ENCODE results near the gene TRPM2.
"Not testable (repeated sequence)": the region's sequence is repeated elsewhere in the genome, so short reads cannot be mapped to it uniquely, and the experiment has no call there.

Gene TRPM2

DNA sequence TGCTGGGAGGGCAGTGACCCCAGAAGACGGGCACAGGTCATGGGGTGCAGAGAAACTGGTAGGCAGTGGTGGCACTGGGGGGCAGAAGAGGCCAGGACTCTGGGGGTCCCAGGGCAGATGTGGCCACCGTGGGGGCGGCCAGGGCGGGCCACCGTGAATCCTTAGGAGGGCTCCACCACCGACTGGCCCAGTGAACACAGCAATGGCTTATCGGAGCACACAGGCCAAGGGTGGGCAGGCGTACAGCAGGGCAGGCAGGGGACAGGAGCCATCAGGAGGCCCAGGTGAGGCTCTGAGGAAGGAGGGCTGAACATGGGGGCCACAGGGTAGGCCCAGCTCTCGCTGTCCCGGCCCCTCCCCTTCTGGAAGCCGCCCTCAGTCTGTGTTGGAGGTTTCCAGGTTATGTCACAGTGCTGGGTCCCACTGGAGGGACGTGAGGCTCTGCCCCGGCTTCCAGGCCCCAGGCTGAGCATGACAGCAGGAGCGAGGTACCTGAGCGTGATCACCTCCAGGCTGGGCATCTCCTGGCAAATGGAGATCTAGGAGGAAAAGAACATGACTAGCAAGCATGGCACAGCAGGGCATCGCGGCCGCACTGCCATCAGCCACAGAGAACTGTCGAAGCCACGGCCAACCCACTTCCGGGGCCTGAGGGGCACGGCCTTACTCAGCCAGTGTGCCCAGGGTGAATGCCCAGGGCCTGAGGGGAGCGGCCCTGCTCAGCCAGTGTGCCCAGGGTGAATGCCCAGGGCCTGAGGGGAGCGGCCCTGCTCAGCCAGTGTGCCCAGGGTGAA lies 18.0 kb upstream of the TRPM2 start:
- DNase-seq (ENCODE audit: low read depth), result no peak

DNA sequence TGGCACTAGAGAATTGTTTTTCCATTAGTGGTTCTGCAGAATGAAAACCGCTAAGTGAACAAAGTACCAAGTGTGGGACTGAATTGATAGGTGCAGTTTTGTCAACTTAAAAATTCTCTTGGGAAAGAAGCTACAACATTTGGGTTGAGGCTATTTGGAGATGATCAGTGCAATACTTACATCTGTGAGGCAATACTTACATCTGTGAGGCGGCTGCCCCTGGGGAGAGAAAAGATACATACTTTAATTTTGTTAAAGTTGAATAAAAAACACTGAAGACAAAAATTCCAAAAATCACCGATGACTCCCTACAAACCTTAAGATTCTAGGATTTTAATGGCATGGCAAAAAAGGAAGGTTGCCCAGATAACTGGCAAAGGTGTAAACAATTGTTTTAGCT lies 16.0 kb upstream of the TRPM2 start:
- no peak for DNase-seq (ENCODE audit: low read depth)

DNA sequence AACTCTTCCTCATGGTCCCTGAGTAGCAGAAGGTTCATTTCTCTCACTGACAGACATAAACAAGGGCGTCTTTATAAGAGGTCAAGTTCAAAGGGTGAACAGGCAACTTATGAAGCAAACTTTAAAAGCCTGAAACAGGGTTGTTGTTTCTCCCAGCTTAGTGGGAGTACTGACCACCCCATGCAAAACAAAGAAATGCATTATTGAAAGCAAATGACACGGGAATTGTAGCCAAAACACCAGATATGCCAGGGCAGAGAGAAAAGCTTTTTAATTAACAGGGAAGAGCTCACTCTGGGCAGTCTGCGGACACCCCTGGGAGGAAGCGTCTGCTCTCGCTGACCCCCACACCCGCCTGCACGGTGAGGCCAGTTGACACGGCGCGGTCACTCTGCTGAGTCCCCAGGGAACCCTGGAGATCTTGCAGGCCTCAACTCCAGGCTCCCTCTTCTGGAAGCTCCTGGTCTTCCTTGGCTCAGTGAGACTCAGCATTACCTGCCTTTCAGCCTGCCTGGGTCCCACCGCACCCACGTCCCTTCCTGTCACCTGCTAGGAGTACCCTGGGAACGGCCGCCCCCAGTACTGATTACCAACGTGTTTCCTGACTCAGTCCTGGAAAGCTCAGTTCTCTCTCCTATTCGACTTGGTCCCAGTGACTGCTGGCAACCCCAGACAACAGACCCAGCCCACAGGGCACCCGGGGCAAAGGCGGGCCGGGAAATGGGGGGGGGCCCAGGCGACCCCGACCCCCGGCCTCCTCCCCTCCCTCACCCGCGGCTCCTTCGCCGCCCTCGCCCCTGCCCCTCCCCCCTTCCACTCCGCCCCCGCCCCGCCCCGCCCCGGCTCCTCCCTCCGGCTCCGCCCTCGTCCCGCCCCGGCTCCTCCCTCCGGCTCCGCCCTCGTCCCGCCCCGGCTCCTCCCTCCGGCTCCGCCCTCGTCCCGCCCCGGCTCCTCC lies 15.2 kb upstream of the TRPM2 start:
- no peak for DNase-seq (ENCODE audit: low read depth)

DNA sequence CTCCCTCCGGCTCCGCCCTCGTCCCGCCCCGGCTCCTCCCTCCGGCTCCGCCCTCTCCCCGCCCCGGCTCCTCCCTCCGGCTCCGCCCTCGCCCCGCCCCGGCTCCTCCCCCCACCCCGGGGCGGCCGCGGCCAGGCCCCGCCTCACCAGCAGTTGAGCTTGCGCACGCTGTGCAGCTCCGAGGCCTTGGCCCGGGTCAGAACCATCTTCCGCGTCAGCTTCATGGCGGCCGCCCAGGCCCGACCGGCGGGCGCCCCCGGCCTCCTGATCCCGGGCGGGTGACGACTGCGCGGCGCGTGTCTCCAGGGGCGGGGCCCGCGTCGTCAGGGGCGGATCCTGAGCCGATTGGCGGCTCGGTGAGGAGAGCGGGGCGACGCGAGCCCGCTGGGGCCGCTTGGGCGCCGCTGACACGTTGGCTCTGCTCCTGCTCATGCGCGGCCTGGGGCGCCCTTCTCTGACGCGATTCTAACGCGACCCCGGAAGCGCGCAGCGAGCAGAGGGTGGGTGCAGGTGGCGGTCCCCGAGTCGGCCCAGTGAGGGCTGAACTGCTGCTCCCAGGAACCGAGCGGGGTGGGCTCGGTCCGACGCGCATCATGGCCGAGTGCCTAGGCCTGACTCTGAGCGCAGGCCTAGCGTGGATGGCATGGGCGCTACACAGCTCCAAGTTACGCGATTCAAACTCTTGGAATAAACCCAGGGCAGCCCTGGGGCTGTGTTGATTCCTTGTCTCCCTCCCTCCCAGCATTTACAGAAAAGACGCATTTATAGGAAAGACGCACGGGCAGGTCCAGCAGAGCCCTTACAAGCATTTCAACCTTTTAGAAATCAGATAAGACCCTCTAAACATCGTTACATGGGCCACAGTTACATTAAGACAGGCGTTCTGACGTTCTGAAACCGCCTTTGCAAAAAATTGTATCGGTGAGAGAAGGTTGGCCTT lies 14.2 kb upstream of the TRPM2 start, which contains the start of gene CFAP410:
Gene CFAP410 (minus strand): TSS at position 420 of the 940 bp plus-strand sequence. CDS start 196 bp downstream, at position 224.
- peak; percentile 94 for DNase-seq (ENCODE audit: low read depth)

DNA sequence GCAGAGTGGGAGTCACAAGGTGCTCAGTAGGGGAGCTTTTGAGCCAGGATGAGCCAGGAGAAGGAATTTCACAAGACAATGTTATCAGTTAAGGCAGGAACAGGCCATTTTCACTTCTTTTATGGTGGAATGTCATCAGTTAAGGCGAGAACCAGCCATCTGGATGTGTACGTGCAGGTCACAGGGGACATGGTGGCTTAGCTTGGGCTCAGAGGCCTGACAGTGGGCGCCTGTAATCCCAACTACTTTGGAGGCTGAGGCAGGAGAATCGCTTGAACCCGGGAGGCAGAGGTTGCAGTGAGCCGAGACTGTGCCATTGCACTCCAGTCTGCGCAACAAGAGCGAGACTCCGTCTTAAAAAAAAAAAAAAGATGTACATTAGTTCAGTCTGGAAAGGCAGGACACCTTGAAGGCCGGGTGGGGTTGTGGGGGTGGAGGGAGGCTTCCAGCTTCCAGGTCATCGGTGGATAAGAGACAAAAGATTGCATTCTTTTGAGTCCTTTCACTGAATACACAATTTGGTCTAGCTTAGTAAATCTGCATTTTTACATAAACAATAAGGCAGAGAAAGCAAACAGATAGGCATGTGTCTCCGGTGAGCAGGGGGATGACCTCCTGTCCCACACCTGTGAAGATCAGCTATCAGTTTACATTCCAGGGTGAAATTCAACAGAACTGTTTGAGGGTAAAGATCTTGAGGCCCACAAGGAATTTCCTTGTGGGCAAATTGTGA lies 11.5 kb upstream of the TRPM2 start:
- not testable (repeated sequence) for DNase-seq (ENCODE audit: low read depth)

DNA sequence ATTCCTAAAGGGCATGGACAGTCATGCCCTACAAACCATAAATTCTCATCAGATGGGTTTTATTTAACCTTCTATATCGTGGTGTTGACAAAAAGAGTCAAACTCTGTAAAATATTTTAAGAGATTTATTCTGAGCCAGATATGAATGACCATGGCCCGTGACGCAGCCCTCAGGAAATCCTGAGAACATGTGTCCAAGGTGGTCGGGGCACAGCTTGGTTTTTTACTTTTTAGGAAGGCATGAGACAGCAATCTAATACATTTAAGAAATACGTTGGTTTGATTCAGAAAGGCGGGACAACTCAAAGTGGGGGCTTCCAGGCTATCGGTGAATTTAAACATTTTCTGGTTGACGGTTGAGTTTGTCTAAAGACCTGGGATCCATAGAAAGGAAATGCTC lies 10.4 kb upstream of the TRPM2 start:
- not testable (repeated sequence) for DNase-seq (ENCODE audit: low read depth)

DNA sequence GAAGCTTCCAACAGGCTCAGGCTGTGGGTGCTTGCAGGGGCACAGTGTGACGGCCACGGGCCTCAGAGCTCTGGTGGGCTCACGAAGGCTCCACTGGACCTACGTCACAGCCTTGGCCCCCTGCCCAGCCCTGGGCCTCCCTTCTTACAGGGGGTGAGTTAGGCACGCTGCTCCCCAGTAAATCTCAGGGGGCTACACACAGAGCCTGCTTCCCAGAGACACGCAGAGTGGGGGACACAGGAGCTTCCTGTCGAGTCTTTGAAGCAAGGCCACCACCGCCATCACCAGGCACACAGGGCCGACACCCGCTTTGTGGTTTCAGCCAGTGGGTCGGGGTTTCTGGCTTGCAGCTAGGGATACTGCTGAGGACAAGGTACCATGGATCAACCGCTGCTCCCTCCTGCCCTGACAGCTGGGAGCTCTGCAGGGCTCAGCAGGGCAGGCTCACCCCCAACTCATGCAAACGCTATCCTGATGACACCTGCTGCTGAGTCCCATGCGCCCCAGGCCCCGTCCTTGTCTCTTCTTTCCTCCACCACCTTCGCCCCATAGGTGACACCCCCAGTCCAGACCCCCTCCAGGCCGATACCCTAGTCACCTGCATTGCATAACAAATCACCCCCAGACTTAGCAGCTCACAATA lies 8.8 kb upstream of the TRPM2 start:
- DNase-seq (ENCODE audit: low read depth), result no peak

DNA sequence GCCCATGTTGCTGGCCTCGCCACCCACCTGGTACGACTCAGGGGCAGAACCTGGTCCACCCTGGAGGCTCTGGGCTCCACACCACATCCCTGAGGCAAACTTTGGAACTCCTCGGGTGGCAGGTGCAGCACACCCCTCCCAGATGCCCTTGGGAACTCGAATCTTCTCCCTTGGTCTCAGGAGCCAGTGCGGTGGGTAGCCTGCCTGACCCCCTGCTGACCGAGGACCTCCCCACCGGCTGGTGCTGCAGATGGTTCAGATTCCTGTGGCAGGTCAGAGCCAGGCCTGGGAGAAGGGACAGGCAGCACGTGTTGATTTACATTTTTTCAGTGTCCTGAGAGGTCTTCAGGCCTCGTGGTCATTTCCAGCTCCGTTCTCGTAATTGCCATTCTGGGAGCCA lies 7.9 kb upstream of the TRPM2 start:
- no peak for DNase-seq (ENCODE audit: low read depth)

DNA sequence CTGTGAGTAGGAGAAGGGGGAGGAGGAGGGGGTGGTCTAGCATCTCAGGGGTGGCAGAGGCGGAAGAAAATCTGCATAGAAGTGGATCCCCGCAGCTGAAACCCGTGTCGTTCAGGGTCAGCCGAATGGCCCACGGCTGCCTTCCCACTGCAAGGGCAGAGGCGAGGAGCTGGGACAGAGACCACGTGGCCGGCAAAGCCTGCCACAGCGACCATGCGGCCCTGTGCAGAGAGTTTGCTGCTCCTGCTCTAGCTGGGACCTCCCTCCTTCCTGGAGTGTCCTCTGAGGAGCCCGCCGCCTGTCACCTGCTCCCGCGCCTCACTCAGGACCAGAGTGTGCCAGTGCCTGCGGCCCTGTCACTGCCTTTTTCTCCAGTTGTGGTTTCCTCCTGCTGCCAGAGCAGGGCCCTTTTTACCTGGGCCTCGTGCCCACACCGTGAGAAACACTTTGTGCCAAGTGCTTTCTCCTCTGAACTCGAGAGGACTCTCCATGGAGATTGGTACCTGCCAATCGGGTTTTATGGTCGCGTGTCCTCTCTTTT lies 5.4 kb upstream of the TRPM2 start:
- no peak for DNase-seq (ENCODE audit: low read depth)

DNA sequence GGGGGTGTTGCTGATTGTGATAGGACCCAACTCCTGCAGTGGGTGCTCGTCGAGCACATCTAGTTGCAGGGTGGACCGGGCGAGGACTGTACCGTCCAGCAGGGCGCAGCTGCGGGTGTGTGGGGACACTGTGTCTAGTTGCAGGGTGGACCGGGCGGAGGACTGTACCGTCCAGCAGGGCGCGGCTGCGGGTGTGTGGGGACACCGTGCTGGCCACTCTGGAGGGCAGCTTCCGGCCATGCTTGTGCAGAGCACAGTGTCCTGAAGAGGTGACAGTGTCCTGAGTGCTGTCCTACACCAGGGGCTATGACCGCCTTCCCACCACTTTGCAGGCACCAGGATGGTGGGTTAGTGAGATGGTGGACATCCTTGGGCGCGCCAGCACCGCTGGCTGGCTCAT lies 4.6 kb upstream of the TRPM2 start:
- no peak for DNase-seq (ENCODE audit: low read depth)

DNA sequence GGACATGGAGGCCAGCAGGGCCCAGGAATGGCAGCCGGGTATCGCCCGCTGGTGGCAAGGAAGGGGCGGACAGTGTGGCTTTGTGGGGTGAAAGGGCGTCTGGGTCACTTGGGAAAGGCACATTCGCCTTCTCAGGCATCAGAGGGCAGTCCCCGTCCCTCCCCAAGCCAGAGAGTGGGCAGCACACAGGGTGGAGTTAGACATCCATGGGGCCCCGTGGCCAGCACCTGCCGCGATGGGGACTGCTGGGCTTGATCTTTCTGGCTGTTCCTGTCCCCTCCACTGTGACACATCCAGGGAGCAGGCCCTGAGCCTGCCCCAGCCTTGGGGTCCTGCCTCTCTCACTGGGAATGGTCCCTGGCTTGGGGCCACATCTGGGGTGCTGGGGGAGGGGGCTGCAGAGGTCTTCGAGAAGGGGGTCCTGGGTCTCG lies 4.0 kb upstream of the TRPM2 start:
- no peak for DNase-seq (ENCODE audit: low read depth)

DNA sequence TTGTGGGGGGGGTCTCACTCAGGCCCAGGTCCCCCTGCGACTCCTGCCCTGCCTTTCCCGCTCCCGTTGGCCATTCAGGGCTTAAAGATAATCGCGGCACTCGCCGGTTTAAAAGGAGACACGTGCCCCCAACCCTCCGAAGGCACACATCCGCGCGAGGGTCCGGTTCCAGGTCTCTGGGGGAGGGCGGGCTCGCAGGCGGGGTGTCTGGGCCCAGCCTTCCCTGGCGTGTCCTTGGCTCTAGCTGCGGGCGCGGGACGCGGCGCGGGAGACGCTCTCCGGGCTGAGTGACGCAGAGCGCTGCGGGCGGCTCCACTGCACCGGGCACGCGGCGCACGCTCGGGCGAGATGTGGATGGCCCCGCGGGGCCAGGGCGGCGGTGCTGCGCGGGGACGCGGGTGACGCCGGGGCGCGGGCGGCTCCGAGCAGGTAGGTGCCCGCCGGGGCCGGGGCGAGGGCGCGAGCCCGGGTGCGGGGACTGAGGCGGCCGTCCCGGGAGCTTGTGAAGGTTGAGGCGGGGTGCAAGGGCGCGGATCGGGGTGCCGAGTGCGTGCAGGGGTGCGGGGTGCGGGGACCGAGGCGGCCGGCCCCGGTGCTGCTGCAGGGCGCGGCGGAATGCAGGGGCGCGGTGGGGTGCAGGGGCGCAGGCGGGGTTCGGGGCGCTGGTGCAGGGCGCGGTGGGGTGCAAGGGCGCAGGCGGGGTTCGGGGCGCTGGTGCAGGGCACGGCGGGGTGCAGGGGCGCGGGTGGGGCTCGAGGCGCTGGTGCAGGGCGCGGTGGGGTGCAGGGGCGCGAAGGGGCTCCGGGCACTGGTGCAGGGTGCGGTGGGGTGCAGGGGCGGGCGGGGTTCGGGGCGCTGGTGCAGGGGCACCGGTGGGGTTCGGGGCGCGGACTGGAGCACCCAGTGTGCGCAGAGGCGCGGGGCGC lies 3.3 kb upstream of the TRPM2 start:
- no peak for DNase-seq (ENCODE audit: low read depth)

DNA sequence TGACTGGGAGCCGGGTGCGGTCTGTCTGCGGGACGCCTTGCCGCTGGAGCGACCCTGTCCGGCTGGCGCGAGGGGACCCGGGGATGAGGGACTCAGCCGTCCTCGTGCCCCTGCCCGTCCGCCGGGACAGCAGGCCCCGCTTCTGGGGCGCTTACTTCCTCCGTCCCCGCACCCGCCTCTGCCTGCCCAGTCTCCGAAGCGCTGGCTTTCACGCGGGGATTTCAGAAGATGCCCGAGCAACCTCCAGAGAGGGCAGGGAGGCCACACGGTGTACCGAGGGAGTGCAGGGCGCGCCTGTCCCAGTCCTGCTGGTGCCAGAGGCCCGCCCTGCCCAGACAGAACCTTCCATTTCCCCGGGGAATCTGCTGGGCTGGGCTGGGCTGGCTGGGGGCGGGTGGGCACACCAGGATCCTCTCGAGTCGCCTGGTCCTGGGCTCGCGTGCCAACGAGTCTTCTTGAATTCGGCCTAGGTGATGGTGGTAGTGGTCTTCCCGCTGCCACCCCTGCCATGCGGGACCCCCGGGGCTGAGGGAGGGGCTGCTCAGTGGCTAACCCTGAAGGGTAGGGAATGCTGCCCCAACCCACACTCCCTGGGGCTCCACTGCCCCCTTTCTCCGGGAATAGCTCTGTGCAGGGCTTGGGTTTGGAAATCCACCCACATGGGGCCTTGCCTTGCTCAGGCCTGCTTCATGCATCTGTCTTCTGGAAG lies 2.5 kb upstream of the TRPM2 start:
- no peak for DNase-seq (ENCODE audit: low read depth)

DNA sequence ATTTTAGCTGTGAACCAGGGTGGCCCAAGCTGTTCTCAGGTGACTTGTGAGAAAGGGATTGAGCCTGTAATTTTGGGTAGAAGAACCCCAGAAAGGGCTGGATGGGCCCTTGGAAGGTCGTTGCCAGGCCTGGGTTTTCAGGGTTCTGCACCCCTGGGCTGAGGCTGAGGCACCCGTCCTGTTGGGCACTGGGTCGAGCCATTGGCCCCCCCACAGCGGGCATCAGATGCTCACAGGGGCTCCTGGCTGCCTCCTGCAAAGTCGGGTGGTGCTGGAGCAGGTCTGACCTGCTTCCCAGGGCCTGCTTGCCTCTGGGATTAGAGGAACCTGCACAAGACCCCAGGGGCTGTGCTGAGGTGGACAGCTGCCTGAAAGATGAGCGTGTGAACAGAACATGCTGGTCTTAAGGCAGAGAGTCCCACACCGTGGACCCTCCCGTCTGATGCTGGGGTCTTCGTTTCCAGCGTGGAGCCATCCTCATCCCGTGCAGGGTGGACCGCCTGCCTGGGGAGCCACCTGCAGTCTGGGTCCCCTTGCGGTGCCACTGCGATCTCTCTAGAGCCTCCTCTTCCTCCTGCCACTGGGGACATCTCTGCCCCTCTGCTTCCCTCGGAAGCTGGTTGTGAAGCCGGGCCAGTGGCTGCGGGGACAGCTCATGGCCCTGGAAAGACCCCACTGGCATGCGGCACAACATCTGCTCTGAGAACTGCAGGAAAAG lies 1.7 kb upstream of the TRPM2 start:
- DNase-seq (ENCODE audit: low read depth), result no peak

DNA sequence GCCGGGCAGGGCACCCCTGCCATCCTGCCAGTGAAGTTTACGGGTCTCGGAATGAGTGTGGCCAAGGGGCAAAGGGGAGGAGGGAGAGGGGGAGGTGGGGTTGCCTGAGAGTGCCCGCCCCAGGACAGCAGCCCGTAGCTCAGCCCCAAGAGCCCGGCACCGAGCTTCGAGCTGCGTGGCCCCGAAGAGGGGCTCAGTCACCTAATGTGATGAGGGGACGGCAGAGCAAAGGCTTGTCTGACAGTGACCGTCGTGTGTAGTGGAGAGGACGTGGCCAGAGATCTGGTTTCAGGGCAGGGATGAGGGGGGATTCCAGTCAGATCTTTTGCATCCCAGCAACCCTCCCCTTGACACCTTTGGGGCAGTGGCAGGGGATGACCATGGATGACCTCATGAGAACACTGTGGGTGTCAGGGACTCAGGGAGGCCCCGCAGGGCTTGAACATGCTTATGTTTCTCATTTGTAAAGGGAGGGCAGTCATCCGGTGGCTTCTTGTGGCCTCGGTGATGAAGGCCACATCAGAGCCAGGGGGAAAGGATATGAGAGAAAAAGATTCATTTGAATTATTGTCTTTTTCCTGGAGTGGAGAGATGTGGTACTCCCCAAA lies 1.1 kb upstream of the TRPM2 start:
- no peak for DNase-seq (ENCODE audit: low read depth)

DNA sequence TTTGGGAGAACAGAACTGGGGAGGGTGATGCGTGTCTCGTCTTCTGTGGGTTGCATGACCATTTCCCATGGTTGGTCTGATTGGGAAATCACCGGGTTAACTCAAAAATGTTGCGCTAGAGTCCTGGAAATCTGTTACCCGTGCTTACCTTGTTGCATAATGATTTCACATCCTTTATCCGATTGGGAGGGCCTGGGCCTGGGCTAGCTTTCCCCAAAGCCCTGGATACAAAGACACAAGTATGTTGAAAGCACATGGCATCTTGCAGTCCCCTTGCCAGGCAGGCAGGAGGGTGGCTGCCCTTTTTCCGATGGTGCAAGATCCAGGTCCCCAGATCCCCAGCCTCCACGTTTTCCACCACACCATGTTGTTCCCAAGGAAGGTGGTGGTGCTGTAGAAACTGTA lies 582 bp downstream of the TRPM2 start:
- DNase-seq (ENCODE audit: low read depth), result no peak

Data from activated T-cell treated with anti-CD3 and anti-CD28 coated beads for 24 hours (primary cell).